GM10248 (cell line): Measurements from ENCODE around the gene DTNB.

Experiments
- CTCF ChIA-PET: fragments of 300-600 bp; sonication (Branson Sonifier 250); formaldehyde crosslinking; extraction: SDS; loops from one replicate; lab custom pipeline; 2021; ENCODE audit warnings: antibody characterized with exemption; lab: Yijun Ruan, JAX
- POLR2A ChIA-PET: fragments of 350-650 bp; sonication (Branson Sonifier 250); formaldehyde crosslinking; extraction: SDS; loops from one replicate; lab custom pipeline; 2020; ENCODE audit warnings: antibody characterized with exemption; lab: Yijun Ruan, JAX
- DNase-seq: peaks from one replicate; pipeline ENCODE4 v3.0.0; 2012; ENCODE audit errors: extremely low spot score
- TF ChIP-seq, protein P1 (sequence below): IDR thresholded peaks from 2 replicates; pipeline ENCODE4 v1.5.1; 2012; ENCODE audit warnings: mild to moderate bottlenecking, low read depth; ENCODE audit errors: extremely low read depth, missing control alignments, control extremely low read depth

Gene DTNB

DNA sequence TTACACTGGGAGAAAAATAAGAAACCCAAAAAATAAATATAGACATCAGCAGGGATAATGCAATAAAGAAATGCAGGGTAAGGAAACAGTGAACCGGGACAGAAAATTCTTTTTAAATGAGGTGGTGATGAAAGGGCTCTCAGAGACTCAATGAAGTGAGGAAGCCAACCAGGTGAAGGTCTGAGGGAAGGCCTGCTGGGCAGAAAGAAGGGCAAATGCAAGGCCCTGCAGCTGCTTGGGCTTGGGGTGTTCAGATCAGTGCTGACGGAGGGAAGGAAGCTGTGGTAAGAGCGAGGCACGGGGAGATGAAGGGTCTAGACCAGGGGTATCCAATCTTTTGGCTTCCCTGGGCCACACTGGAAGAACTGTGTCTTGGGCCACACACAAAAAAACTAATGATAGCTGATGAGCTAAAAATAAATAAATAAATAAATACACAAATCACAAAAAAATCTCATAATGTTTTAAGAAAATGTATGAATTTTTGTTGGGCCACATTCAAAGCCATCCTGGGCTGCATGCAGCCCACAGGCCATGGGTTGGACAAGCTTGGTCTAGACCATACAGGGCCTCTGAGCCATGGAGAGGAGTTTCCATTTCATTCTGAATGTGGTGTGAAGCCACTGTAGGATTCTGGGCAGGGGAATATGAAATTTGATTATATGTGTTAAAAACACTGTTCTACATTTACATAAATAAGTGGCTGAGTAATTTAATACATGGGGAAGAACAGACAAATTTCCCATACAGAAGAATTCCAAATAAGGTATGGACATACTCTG lies 235.3 kb downstream of the DTNB start:
- TF ChIP-seq, protein P1, sequence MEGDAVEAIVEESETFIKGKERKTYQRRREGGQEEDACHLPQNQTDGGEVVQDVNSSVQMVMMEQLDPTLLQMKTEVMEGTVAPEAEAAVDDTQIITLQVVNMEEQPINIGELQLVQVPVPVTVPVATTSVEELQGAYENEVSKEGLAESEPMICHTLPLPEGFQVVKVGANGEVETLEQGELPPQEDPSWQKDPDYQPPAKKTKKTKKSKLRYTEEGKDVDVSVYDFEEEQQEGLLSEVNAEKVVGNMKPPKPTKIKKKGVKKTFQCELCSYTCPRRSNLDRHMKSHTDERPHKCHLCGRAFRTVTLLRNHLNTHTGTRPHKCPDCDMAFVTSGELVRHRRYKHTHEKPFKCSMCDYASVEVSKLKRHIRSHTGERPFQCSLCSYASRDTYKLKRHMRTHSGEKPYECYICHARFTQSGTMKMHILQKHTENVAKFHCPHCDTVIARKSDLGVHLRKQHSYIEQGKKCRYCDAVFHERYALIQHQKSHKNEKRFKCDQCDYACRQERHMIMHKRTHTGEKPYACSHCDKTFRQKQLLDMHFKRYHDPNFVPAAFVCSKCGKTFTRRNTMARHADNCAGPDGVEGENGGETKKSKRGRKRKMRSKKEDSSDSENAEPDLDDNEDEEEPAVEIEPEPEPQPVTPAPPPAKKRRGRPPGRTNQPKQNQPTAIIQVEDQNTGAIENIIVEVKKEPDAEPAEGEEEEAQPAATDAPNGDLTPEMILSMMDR: no peak
- ChIA-PET CTCF (interaction anchor here (1.4 to 4.0 kb wide), 3 partner anchors 12 to 76 kb away, joined by 3 to 26 read pairs (median 6); no protein-coding TSS in a partner anchor), POLR2A (no interaction called here)
- no peak for DNase-seq

DNA sequence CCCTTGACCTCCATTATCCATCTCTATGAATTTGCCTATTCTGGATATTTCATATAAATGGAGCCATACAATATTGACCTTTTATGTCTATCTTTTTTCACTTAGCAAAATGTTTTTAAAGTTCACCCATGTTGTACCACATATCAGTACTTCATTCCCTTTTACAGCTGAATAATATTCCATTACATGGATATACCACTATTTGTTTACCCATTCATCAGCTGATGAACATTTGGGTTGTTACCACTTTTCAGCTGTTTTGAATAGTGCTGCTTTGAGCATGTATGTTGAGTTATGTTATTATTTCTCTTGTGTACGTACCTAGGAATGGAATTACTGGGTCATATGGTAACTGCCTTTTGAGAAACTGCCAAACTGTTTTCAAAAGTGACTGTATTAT lies 238.0 kb downstream of the DTNB start:
- CTCF ChIA-PET: interaction anchor here (0.8 to 4.0 kb wide), 5 partner anchors 9 to 71 kb away, joined by 3 to 26 read pairs (median 3); no protein-coding TSS in a partner anchor
- TF ChIP-seq, protein P1: no peak
- POLR2A ChIA-PET: no interaction called here
- no peak for DNase-seq

DNA sequence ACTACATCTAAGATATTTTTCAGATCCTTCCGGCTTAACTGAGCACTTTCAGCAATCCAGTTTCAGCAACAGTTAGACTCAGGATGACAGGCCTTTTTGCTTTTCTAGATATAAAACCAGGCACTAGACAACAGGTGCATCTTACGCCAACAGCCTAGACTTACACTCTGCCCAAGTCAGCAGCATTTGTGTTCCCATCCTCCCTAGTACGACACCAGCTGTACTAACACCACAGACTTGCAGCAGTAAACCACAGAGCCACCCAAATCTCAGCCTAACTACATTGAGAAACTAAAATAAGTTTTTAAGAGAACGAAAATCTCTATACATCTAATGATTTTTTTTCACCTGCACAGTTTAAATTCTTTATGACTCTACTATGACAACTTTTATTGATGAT lies 241.8 kb downstream of the DTNB start:
- TF ChIP-seq, protein P1: no peak
- CTCF ChIA-PET: no interaction called here
- no peak for DNase-seq
- POLR2A ChIA-PET: no interaction called here

DNA sequence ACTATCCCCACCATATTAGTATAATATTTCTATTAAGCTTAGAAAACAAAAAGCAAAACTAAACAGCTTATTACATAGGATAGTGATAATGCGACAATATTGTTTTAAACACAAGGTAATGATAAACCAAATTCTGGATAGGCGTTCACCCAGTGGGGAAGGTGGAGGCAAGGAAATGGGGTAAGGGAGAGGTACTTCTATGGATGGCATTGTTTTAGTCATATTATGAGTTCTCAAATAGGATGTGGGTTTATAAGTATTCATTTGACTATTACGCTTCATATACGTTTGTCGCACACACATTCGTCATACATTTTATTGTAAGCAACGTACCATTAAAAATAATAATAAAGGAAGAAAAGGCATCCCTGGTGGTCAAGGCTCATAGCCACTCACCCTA lies 242.8 kb downstream of the DTNB start:
- DNase-seq: no peak
- CTCF ChIA-PET: interaction anchor here (0.7 to 0.8 kb wide), 2 partner anchors 68 to 202 kb away, joined by 3 read pairs; no protein-coding TSS in a partner anchor
- POLR2A ChIA-PET: no interaction called here
- TF ChIP-seq, protein P1: no peak

DNA sequence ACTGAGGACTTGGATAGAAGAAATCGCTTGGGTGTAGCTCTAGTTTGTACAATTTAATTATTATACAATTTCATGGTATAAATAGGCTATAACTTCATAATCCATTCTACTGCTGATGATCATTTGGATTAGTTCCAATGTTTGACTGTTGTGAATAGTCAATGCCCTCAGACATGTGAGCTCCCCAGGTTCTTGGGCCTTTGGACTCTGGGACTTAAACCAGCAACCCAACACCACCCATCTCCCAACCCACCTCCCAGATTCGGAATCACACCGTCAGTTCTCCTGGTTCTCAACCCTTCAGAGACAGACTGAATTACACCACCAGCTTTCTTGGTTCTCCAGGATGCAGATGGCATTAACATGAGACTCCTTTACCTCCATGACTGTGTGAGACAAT lies 247.1 kb downstream of the DTNB start:
- CTCF ChIA-PET: interaction anchor here (0.8 to 4.3 kb wide), 4 partner anchors 10 to 64 kb away, joined by 3 to 26 read pairs (median 8); no protein-coding TSS in a partner anchor
- DNase-seq: no peak
- TF ChIP-seq, protein P1: no peak
- POLR2A ChIA-PET: no interaction called here

DNA sequence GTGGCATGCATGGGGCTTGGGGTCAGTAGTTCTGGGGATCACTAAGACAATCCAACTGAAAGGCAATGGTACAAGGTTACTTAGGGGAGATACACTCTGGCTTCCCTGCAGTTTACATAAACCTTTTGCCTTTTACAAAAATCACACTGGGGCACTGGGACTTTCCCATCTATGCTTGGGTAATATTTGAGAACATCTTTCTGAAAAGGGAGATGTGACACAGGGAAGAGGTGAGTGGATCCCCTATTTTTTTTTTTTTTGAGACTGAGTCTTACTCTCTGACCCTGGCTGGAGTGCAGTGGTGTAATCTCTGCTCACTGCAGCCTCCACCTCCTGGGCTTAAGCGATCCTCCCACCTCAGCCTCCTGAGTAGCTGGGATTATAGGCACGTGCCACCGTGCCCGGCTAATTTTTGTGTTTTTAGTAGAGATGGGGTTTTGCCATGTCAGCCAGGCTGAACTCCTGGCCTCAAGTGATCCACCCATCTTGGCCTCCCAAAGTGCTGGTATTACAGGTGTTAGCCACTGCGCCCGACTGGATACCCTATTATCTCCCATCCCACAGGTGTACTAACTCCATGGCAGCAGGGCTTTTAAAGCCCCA lies 248.8 kb downstream of the DTNB start:
- ChIA-PET CTCF (interaction anchor here (1.0 to 4.3 kb wide), 4 partner anchors 12 to 62 kb away, joined by 5 to 26 read pairs (median 8); no protein-coding TSS in a partner anchor), POLR2A (no interaction called here)
- peak; percentile 34 for DNase-seq
- TF ChIP-seq, protein P1: no peak
